ENCODE results near the gene FAM20A. TPM values are rescaled to one million over a fixed set of nuclear protein-coding genes. Genes with fewer than 3 reads are reported as not detected.

Gene FAM20A
- total RNA-seq, 4 donors from 2014 or later = 0.80 to 3.1 (median 1.4) TPM

DNA sequence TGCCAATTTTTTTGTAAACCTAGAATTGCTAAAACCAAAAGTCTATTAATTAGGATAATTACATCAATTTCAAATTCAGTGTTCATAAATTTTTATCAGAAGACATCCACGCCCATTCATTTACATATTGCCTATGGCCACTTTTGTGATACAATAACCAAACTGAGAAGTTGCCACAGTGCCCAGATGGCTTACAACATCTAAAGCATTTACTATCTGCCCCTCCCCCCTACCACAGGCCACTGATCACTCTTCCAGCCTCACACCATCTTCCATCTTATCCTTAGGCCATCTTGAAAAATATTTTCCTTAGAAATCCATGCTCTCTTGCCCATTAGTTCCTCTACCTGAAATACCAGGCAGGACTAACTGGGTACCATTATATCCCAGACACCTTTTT, 95.2 kb downstream of the FAM20A start:
- no peak overlapping the region for H3K27ac ChIP-seq
- H3K27me3 ChIP-seq = no peaks in the 10 kb centered on the region
- DNase-seq (no peak), ATAC-seq (no peak)
- H3K4me1 ChIP-seq = peaks cover 10 to 20% of the 10 kb centered on the region in 2 donors
- intact Hi-C loops (cut with DNase I; ENCODE audit: low total_unique reads) = no loop called here
- H3K4me3 ChIP-seq = no peak overlapping the region
- no peaks in the 10 kb centered on the region for H3K36me3 ChIP-seq
- in situ Hi-C loops (cut with MboI; ENCODE audit: low sequenced_read_pairs in 4 of 4) = loop anchor here in 1 of 4 donors (10.0 kb wide), 1 partner anchor 61 kb away; no protein-coding TSS in a partner anchor
- TF ChIP-seq POLR2A (IDR thresholded peaks at IDR 0.05) = no peak
- TF ChIP-seq, protein P1, sequence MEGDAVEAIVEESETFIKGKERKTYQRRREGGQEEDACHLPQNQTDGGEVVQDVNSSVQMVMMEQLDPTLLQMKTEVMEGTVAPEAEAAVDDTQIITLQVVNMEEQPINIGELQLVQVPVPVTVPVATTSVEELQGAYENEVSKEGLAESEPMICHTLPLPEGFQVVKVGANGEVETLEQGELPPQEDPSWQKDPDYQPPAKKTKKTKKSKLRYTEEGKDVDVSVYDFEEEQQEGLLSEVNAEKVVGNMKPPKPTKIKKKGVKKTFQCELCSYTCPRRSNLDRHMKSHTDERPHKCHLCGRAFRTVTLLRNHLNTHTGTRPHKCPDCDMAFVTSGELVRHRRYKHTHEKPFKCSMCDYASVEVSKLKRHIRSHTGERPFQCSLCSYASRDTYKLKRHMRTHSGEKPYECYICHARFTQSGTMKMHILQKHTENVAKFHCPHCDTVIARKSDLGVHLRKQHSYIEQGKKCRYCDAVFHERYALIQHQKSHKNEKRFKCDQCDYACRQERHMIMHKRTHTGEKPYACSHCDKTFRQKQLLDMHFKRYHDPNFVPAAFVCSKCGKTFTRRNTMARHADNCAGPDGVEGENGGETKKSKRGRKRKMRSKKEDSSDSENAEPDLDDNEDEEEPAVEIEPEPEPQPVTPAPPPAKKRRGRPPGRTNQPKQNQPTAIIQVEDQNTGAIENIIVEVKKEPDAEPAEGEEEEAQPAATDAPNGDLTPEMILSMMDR (IDR thresholded peaks at IDR 0.05 in 4 of 5, conservative IDR thresholded peaks at IDR 0.05 in 1 of 5) = no peak
- no peaks in the 10 kb centered on the region for H3K9me3 ChIP-seq

GRCh38 chr17:68501074-68501473, 100.1 kb downstream of the FAM20A start:
- peak in 1 of 2 donors; percentile 67 for ATAC-seq
- Histone ChIP-seq H3K4me1 (peaks cover 0 to 3% of the 10 kb centered on the region in 2 donors), H3K27ac (no peak overlapping the region), H3K4me3 (no peak overlapping the region), H3K9me3 (no peaks in the 10 kb centered on the region), H3K36me3 (no peaks in the 10 kb centered on the region), H3K27me3 (no peaks in the 10 kb centered on the region)
- in situ Hi-C loops (cut with MboI; ENCODE audit: low sequenced_read_pairs in 4 of 4) = loop anchor here in 1 of 4 donors (10.0 kb wide), 1 partner anchor 56 kb away; no protein-coding TSS in a partner anchor
- TF ChIP-seq POLR2A (IDR thresholded peaks at IDR 0.05) = no peak
- TF ChIP-seq, protein P1 (IDR thresholded peaks at IDR 0.05 in 4 of 5, conservative IDR thresholded peaks at IDR 0.05 in 1 of 5) = no peak
- intact Hi-C loops (cut with DNase I; ENCODE audit: low total_unique reads) = no loop called here
- no peak for DNase-seq

DNA sequence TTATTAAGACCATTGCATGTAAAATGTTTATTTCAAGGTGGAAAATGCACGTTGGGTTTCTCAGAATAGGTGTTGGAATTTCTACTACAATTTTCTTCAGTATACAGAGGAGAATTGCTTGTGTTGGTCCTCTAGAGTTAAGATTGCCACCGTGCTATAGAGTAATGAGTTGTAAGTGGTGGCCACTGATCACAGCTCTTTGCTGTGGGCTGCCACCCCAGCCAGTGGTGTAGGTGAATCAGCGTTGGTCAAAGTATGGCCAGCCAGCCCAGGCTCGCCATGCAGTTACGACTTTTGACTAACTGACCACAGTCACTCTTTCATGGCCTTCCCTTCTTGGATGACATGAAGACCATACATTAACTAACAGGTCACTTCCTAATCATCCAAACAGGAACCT, 101.6 kb downstream of the FAM20A start:
- TF ChIP-seq POLR2A (IDR thresholded peaks at IDR 0.05) = no peak
- TF ChIP-seq, protein P1 (IDR thresholded peaks at IDR 0.05 in 4 of 5, conservative IDR thresholded peaks at IDR 0.05 in 1 of 5) = no peak
- in situ Hi-C loops (cut with MboI; ENCODE audit: low sequenced_read_pairs in 4 of 4) = no loop called here
- ATAC-seq = no peak
- DNase-seq = no peak
- Histone ChIP-seq H3K4me3 (no peak overlapping the region), H3K9me3 (no peaks in the 10 kb centered on the region), H3K27ac (no peak overlapping the region), H3K27me3 (no peaks in the 10 kb centered on the region), H3K4me1 (peaks cover 0 to 3% of the 10 kb centered on the region in 2 donors), H3K36me3 (no peaks in the 10 kb centered on the region)
- intact Hi-C loops (cut with DNase I; ENCODE audit: low total_unique reads) = no loop called here

- peaks cover 0 to 3% of the 10 kb centered on the region in 2 donors for H3K4me1 ChIP-seq
- intact Hi-C loops (cut with DNase I; ENCODE audit: low total_unique reads) = no loop called here
- ATAC-seq (no peak), DNase-seq (no peak)
- H3K4me3 ChIP-seq = no peak overlapping the region
- no peaks in the 10 kb centered on the region for H3K36me3 ChIP-seq
- H3K9me3 ChIP-seq = no peaks in the 10 kb centered on the region
- no peaks in the 10 kb centered on the region for H3K27me3 ChIP-seq
- H3K27ac ChIP-seq = peak overlapping the region in 1 of 4 donors; percentile 1
- TF ChIP-seq POLR2A (IDR thresholded peaks at IDR 0.05) = no peak
- TF ChIP-seq, protein P1 (IDR thresholded peaks at IDR 0.05 in 4 of 5, conservative IDR thresholded peaks at IDR 0.05 in 1 of 5) = no peak
- in situ Hi-C loops (cut with MboI; ENCODE audit: low sequenced_read_pairs in 4 of 4) = no loop called here
Observed at GRCh38 chr17:68498479-68499326, 102.5 kb downstream of the FAM20A start.

All from gastrocnemius medialis (tissue), 4 donors.